CD1c-positive myeloid dendritic cell (primary cell): ENCODE measurements around the gene DCC.

Experiments used
- DNase-seq: peaks from one replicate; pipeline ENCODE4 v3.0.0-alpha.2; 2016; ENCODE audit errors: extremely low spot score

The DCC gene

GRCh38 chr18:52700116-52700515 lies 360.1 kb downstream of the DCC start:
- no peak for DNase-seq

GRCh38 chr18:52700816-52701215 lies 360.8 kb downstream of the DCC start:
- DNase-seq, result no peak

- no peak for DNase-seq
These were observed 361.4 kb downstream of the DCC start for GRCh38 chr18:52701219-52701935.

GRCh38 chr18:52715421-52715820 lies 375.4 kb downstream of the DCC start:
- no peak for DNase-seq

GRCh38 chr18:52715991-52716390 lies 376.0 kb downstream of the DCC start:
- DNase-seq, result no peak

GRCh38 chr18:52716973-52717372 lies 377.0 kb downstream of the DCC start:
- DNase-seq, result no peak

GRCh38 chr18:52722904-52723303 lies 382.9 kb downstream of the DCC start:
- DNase-seq, result no peak

- no peak for DNase-seq
These were observed 383.6 kb downstream of the DCC start for GRCh38 chr18:52723550-52723970.

GRCh38 chr18:52730972-52731619 lies 391.1 kb downstream of the DCC start:
- DNase-seq, result no peak

- no peak for DNase-seq
These were observed 398.9 kb downstream of the DCC start for GRCh38 chr18:52738946-52739345.

GRCh38 chr18:52746986-52747385 lies 407.0 kb downstream of the DCC start:
- no peak for DNase-seq

GRCh38 chr18:52747869-52748268 lies 407.9 kb downstream of the DCC start:
- no peak for DNase-seq

- DNase-seq, result no peak
These were observed 408.3 kb downstream of the DCC start for GRCh38 chr18:52748343-52748742.

GRCh38 chr18:52749542-52749941 lies 409.5 kb downstream of the DCC start:
- DNase-seq, result no peak

GRCh38 chr18:52750995-52751394 lies 411.0 kb downstream of the DCC start:
- DNase-seq, result no peak

- no peak for DNase-seq
These were observed 424.3 kb downstream of the DCC start for GRCh38 chr18:52764316-52764715.

- DNase-seq, result no peak
These were observed 426.1 kb downstream of the DCC start for GRCh38 chr18:52766002-52766545.

- DNase-seq, result no peak
These were observed 441.1 kb downstream of the DCC start for GRCh38 chr18:52781113-52781512.

GRCh38 chr18:52791321-52791720 lies 451.3 kb downstream of the DCC start:
- DNase-seq, result no peak

- DNase-seq, result no peak
These were observed 472.8 kb downstream of the DCC start for GRCh38 chr18:52812834-52813233.

- DNase-seq, result no peak
These were observed 473.8 kb downstream of the DCC start for GRCh38 chr18:52813635-52814416.

GRCh38 chr18:52815651-52816050 lies 475.7 kb downstream of the DCC start:
- no peak for DNase-seq

- no peak for DNase-seq
These were observed 476.1 kb downstream of the DCC start for GRCh38 chr18:52816121-52816520.
